Measurements from ENCODE around the gene CHCHD6.

The CHCHD6 gene

GRCh38 chr3:126946405-126946804 is 242.4 kb downstream of the CHCHD6 start:
- DNase-seq, result no peak

DNA sequence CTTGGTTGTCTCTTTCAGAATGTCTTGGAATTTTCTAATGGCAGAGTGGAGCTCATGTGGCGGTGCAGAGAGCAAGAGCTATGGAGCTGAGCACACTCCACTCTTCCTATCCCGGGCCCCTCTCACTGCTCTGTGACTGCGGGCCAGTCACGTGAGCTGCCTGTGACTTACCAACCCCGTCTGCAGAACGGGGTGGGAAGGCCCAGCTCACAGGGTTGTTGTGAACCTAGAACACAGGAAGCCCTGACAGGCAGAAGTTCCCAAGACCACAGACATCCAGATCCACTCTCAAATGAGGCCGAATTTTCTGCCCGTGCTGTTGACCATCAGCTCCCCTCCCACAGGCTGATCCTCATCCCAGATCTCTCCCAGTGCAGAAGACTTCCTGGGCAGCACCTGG is 243.4 kb downstream of the CHCHD6 start:
- DNase-seq, result no peak

DNA sequence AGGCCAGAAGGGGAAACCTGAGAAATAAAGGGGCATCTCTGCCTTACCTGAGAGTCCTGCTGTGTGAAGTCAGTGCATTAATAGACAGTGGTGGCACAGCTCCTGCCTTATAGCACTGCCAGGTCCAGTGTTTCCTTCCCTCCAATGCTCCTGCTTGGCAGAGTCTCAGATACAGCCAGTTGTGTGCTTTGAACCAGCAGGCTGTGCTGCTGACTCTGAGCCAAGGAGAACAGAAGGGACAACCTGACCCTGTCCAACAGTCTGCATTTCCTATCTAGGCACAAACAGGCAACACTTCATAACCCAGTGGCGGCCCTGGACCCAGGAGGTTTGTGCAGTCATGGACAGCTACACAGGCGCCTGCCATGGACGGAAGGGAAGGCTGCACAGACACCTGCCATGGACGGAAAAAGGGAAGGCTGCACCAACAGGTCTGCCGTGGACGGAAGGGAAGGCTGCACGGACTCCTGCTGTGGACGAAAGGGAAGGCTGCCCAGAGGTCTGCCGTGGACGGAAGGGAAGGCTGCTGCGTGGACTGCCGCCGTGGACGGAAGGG is 245.0 kb downstream of the CHCHD6 start:
- no peak for DNase-seq

GRCh38 chr3:126951561-126951960 is 247.5 kb downstream of the CHCHD6 start:
- DNase-seq, result no peak

GRCh38 chr3:126952261-126952982 is 248.4 kb downstream of the CHCHD6 start:
- DNase-seq, result no peak

- DNase-seq, result no peak
These were observed 249.1 kb downstream of the CHCHD6 start for GRCh38 chr3:126952983-126953660.

DNA sequence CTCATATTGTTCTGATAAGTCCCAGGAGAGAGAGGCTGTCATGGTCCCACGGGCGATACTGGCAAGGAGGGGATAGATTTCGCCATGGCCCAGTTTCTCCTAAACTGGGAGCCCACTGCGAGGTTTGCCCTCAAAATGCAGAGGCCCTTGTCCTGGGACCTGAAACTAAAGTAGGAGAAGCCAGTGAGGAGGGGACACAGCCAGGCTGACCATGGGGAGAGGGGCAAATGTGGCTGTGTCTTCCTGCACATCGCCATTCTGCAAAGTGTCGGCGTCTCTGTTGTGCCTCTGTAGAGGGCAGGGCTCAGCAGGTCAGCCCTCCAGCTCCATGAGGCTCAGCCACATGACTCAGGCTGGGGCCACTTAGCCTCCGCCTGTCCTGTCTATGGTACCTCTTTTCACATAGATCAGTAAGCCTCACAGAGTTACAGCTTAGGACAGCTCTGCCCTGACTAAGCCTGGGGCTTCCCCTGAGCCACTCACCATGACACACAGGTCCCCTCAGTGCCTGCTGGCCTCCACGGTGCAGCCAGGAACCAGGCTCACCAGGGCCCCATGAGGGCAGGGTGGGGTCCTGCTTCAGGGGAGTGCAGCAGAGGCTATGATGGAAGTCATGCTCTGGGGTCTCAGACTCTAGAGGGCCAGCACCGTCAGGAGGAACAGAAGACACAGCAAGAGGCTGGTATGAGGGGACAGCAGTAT is 250.3 kb downstream of the CHCHD6 start:
- no peak for DNase-seq

DNA sequence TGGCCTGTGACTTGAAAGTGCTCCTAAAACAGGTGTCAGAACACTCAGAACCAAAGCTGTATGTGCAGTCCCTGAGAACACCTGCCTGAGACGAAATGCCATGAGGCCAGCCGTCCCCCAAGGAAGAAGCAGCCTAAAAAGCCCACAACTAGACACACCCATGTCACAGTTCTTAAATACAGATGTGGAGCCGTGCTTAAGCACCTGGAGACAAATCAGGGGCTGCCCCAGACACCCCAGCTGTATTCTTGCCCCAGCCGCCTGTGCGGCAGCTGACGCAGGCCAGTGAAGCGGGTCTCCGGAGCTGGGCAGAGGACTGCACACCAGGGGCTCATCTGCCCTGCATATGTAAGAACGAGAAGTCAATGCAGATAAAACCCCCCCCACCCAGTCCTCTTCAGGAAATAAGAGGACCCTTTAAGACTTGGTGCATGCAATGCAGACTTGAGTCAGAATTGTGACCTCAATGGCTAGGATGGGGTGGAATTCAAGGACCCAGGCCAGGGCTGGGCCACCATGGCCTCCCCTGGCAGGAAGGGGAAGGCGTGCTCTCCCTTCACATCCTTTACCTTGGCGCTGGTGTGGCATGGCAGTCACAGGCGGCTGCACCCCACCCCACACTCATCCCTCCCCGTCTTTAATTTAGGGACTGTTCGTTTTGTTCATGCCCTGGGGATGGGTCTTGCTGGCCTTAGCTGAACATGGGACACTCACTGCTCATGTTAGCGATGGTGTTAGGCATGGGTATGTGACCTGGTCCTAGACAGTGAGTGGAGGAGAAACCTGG is 251.2 kb downstream of the CHCHD6 start:
- no peak for DNase-seq

- DNase-seq, result no peak
These were observed 252.3 kb downstream of the CHCHD6 start for GRCh38 chr3:126956361-126956760.

GRCh38 chr3:126956866-126957650 is 253.0 kb downstream of the CHCHD6 start:
- no peak for DNase-seq

DNA sequence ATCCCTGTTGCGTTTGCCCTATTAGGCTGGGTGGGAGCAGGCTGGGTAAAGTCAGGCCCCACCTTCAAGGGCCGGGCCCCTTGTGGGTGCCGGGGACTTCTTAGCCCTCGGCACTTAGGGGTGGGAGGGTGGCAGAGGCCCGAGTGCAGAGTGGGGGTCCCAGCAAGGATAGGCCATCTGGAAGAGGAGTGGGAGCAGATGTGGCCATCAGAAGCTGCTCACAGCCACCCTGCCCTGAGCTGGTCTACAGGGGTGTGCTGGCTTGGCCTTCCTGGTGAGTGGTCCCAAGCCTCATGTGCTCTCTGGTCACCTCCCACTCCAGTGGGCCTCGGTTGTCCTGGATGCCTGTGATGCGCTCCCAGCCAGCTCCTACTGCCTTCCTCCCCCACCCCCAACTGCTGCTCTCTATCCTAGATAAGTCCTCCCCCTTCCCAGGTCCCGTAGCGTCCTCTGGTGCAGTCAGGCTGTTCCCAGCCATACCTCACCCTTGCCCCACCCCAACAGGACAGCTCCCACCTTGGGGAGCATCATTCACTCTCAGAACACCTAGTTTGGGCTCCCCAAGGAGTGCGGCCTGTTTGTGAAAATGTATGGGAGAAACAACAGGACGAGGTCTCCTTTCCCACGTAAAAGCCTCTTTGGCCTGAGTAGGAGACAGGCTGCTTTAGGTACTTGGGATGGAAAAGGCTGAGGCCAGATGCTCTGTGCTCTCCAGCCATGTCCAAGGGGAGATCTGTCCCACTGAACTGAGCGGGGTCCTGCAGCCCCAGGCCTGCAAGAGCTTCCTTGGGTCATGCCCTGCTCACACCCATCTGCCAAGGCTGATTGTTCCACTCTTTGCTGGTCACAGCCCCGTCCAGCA is 254.0 kb downstream of the CHCHD6 start:
- DNase-seq, result no peak

- DNase-seq, result no peak
These were observed 254.6 kb downstream of the CHCHD6 start for GRCh38 chr3:126958638-126959085.

DNA sequence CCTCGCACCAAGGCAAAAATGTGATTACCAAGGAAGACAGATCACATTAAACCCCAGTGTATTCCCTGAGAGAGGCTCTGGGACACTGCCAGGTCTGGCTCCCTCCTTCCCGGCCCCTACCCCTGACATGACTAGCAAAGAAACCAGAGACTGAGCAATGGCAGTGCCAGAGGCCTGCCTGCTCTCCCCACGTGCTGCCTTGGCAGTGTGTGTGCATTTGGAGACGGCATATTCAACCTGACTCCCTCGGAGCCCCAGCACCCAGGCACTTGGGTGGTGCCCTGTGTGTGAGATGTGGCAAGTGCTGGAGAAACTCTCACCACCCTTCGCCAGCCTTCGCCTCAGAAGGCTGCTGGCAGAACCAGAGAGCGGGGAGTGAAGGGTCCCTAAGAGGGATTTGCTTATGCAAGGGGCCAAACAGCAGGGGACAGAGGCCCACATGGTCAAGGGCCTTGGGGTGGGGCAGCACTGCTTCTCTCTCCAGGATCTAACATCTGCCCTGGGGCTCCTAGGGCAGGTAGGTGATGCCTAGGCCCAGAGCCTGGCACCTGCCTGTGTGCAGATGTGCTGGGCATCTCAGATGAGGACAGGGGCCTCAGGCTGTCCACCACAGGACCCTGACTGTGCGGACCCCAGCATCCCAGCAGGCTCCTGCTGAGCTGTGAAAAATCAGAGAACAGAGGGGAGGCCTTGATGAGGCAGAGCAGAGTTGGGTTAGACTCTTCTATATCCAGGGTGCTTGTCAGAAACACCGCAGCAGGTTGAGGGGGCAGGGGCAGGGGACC is 255.3 kb downstream of the CHCHD6 start:
- no peak for DNase-seq

DNA sequence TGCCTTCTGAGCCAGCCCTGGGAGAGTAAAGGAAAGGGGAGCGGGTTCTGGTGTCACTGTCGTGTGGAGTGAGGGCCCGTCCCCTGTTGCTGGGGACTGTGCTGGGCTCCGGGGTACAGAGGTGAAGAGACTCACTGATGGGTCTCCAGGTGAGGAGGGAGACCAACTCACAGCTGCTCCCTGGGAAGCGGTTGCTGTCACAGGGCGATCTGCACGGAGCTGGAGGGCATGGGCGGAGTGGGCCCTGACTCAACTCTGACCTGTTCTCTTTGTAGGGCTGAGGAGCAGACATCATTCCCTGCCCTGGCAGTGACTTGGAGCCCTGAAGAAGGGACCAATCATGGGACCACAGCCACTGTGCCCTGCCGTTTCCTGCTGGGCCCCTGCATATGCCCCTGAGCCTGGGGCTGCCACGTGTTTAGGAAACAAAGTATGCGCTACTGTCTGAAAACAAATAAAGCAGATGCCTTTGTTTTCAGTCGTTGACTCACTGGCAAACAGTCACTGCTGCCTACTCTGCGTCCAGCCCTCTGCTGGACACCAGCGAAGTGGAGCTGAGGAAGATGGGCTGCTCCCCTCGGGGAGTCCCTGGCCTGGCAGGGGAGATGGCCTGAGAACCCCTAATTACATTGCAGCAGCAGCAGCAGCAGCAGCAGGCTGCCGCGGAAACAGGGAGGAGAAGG is 256.0 kb downstream of the CHCHD6 start:
- no peak for DNase-seq

DNA sequence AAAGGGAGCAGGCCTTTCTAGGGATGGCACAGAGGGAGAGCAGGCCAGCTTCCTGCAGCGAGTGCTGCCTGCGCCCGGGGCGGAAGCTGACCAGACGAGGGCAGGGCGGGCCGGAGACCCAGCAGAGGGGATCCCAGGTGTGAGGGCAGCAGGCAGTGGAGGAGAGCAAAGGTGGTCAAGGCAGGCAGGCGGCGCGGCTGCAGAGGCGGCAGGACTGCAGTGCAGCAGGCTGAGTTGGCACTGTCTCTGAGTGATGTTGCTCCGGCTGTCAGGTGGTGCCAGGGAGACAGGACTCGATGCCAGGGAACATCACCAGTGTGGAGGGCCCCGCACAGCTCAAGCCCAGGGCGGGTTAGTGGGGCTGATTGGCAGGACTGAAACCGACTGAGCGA is 256.6 kb downstream of the CHCHD6 start:
- DNase-seq, result no peak

DNA sequence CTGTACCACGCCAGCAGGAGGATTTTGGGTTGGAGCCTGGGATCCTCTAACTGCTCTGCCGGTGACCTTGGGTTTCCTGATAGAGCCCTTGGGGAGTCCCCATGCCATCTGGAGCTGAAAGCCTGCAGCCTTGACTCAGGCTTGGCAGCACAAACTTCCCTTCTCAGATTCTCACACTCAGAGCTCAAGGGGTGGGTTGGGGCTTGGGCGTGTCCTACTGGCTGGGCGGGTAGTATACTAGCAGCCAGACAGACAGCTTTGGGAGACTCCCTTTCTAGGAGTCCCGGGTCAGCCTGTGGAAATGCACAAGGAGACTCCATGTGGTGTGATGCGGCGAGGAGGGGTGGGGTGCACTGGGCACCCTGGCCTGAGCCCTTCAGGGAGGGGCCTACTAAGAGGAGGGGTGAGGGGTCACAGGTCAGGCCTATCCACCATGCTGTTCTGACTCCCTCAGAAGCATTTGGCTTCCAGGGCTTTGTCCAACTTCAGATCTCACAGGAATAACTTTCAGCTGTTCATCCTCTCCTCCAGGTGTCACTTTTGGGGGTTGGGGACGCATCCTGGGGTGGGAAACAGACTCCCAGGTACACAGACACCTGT is 257.3 kb downstream of the CHCHD6 start:
- peak; percentile 37 for DNase-seq

DNA sequence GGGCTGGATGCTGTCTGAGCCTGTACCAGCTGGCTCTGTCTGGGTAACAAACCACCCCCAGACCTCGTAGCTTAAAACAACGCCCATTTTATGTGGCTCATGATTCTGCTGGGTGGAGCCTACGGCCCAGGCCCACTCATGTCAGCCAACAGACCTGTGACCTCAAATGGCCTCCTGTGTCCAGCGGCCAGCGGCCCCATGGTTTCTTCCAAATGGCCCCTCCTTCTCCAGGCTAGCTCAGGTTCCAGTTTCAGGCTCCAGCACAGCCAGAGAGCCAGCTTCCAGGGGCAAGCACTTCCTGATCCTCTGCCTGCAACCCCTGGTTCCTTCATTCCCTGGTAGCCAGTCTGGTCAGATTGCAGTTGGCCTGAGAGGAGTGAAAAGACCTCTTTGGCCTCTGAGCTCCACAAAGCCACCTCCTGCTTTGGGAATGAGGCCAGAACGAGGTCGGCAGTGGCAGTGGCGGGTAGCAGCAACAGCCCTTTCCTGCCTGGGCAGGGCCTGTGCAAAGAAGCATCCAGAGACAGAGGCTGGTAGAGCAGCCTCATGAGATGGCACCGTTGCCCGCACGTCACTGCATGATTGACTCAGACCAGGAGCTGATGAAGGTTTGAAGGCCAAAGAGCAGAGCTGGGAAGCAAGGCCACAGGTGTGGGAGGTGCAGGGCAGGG is 257.9 kb downstream of the CHCHD6 start:
- no peak for DNase-seq

- DNase-seq, result no peak
These were observed 258.7 kb downstream of the CHCHD6 start for GRCh38 chr3:126962756-126963155.

Measured in hematopoietic multipotent progenitor cell treated with erythropoietin and hydrocortisone succinate and interleukin-3 and kit ligand, for 8 days (in vitro differentiated cells).